Endothelial cell (in vitro differentiated cells): ENCODE results near the gene CHCHD5. TPM values are rescaled to one million over a fixed set of nuclear protein-coding genes. Genes with fewer than 3 reads are reported as not detected.
"Not testable (repeated sequence)": the region's sequence is repeated elsewhere in the genome, so short reads cannot be mapped to it uniquely, and the experiment has no call there.

ENCODE experiments used
- DNase-seq: peaks from one replicate; pipeline ENCODE4 v3.0.0; 2021; ENCODE audit warnings: low spot score
- H3K27ac Mint-ChIP-seq: one replicate; pipeline ENCODE4 v1.8.0; 2021; ENCODE audit warnings: mixed read lengths, inconsistent platforms; ENCODE audit not compliant: unreplicated experiment
- H3K27me3 Mint-ChIP-seq: one replicate; pipeline ENCODE4 v1.8.0; 2021; ENCODE audit warnings: mild to moderate bottlenecking, moderate library complexity, mixed read lengths, inconsistent platforms; ENCODE audit not compliant: unreplicated experiment
- H3K36me3 Mint-ChIP-seq: one replicate; pipeline ENCODE4 v1.8.0; 2021; ENCODE audit warnings: mild to moderate bottlenecking, low read depth, mixed read lengths, inconsistent platforms; ENCODE audit not compliant: unreplicated experiment
- H3K4me1 Mint-ChIP-seq: one replicate; pipeline ENCODE4 v1.8.0; 2021; ENCODE audit warnings: mild to moderate bottlenecking, mixed read lengths, inconsistent platforms; ENCODE audit not compliant: unreplicated experiment
- H3K4me3 Mint-ChIP-seq: one replicate; pipeline ENCODE4 v1.8.0; 2021; ENCODE audit warnings: mild to moderate bottlenecking, mixed read lengths, inconsistent platforms; ENCODE audit not compliant: unreplicated experiment
- H3K9me3 Mint-ChIP-seq: one replicate; pipeline ENCODE4 v1.8.0; 2021; ENCODE audit warnings: mixed read lengths, inconsistent platforms; ENCODE audit not compliant: unreplicated experiment
- CTCF ChIP-seq: fragments of 200-600 bp; sonication (generic); IDR thresholded peaks from one replicate; pipeline ENCODE4 v1.5.0; 2021; ENCODE audit warnings: antibody characterized with exemption; ENCODE audit not compliant: unreplicated experiment
- long read RNA-seq: library from polyadenylated mRNA; unstranded; transcript quantifications from one replicate; pipeline ENCODE4 v2.0.0, GENCODE V29; 2020; ENCODE audit not compliant: unreplicated experiment
- total RNA-seq: library from RNA; stranded (reverse); fragmentation: NEBNext Ultra II Directional; extraction: Animal tissue kit (Norgen Biotek cat#: 25700); gene quantifications from one replicate; pipeline ENCODE4 v1.2.1, GENCODE V29; 2021; ENCODE audit not compliant: unreplicated experiment

The CHCHD5 gene
- 27.4 TPM for total RNA-seq
- long read RNA-seq, transcript CHCHD5-201 (4 exons, 691 nt), result major isoform, 22 of 26 reads
- long read RNA-seq, partial matches to known transcripts, result 0 of 26 reads
- long read RNA-seq, other reads (novel, unspliced or antisense), result 3 of 26 reads

GRCh38 chr2:112584134-112584890, at the start of gene CHCHD5:
Gene CHCHD5, plus strand, starts transcription at chr2:112584609. Its CDS starts 39 bp downstream, at chr2:112584648.
- DNase-seq, result peak; percentile 85
- TF ChIP-seq CTCF, result no peak
- Mint-ChIP-seq H3K36me3 (peaks cover 7% of the 10 kb centered on the region), H3K4me1 (peaks cover 26% of the 10 kb centered on the region), H3K4me3 (peak within 1 kb of the TSS; percentile 90), H3K9me3 (no peaks in the 10 kb centered on the region), H3K27me3 (peaks cover 15% of the 10 kb centered on the region), H3K27ac (peak within 1 kb of the TSS; percentile 96)

- no peak for TF ChIP-seq CTCF
- Mint-ChIP-seq H3K4me3 (no peak overlapping the region), H3K27ac (no peak overlapping the region), H3K4me1 (peaks cover 7% of the 10 kb centered on the region), H3K36me3 (peaks cover 21% of the 10 kb centered on the region), H3K27me3 (no peaks in the 10 kb centered on the region), H3K9me3 (no peaks in the 10 kb centered on the region)
- DNase-seq, result no peak
Measured at GRCh38 chr2:112534826-112535225, 49.6 kb upstream of the CHCHD5 start.

GRCh38 chr2:112536665-112537064, 47.7 kb upstream of the CHCHD5 start:
- H3K36me3 Mint-ChIP-seq, result peaks cover 12% of the 10 kb centered on the region
- not testable (repeated sequence) for H3K9me3 Mint-ChIP-seq, H3K27ac Mint-ChIP-seq, H3K4me1 Mint-ChIP-seq, H3K4me3 Mint-ChIP-seq, DNase-seq, H3K27me3 Mint-ChIP-seq

- peaks cover 3% of the 10 kb centered on the region for H3K36me3 Mint-ChIP-seq
- peaks cover 5% of the 10 kb centered on the region for H3K27me3 Mint-ChIP-seq
- H3K4me3 Mint-ChIP-seq, result no peak overlapping the region
- H3K4me1 Mint-ChIP-seq, result peaks cover 6% of the 10 kb centered on the region
- no peak for DNase-seq
- no peak for TF ChIP-seq CTCF
- no peaks in the 10 kb centered on the region for H3K9me3 Mint-ChIP-seq
- H3K27ac Mint-ChIP-seq, result no peak overlapping the region
Measured at GRCh38 chr2:112539306-112539705, 45.1 kb upstream of the CHCHD5 start.

- Mint-ChIP-seq H3K36me3 (peaks cover 3% of the 10 kb centered on the region), H3K27ac (peak overlapping the region; percentile 96), H3K4me3 (no peak overlapping the region), H3K4me1 (peaks cover 6% of the 10 kb centered on the region), H3K27me3 (peaks cover 5% of the 10 kb centered on the region), H3K9me3 (no peaks in the 10 kb centered on the region)
- no peak for DNase-seq
- TF ChIP-seq CTCF, result no peak
Measured at GRCh38 chr2:112540906-112541305, 43.5 kb upstream of the CHCHD5 start.
